Stimulated activated CD4-positive, alpha-beta T cell treated with anti-CD3 and anti-CD28 coated beads, Interleukin-4, amount 100 ng/mL, for 24 hours (primary cell): ENCODE measurements around the gene NR5A2.
"Not testable (repeated sequence)": the region's sequence is repeated elsewhere in the genome, so short reads cannot be mapped to it uniquely, and the experiment has no call there.

Source experiments
- DNase-seq: peaks from one replicate; pipeline ENCODE4 v3.0.0-alpha.2; 2020

Gene NR5A2

GRCh38 chr1:200166411-200166810, 138.9 kb downstream of the NR5A2 start:
- no peak for DNase-seq

GRCh38 chr1:200168926-200169325, 141.4 kb downstream of the NR5A2 start:
- no peak for DNase-seq

GRCh38 chr1:200172311-200172710, 144.8 kb downstream of the NR5A2 start:
- DNase-seq: no peak

- DNase-seq: no peak
Measured at GRCh38 chr1:200173097-200173618, 145.6 kb downstream of the NR5A2 start.

GRCh38 chr1:200174525-200175295, 147.2 kb downstream of the NR5A2 start:
- DNase-seq: no peak

- DNase-seq: no peak
Measured at GRCh38 chr1:200176181-200176580, 148.7 kb downstream of the NR5A2 start.

GRCh38 chr1:200176798-200177197, 149.3 kb downstream of the NR5A2 start:
- no peak for DNase-seq

GRCh38 chr1:200178340-200178739, 150.8 kb downstream of the NR5A2 start:
- no peak for DNase-seq

- DNase-seq: no peak
Measured at GRCh38 chr1:200179126-200179780, 151.7 kb downstream of the NR5A2 start.

GRCh38 chr1:200179781-200180160, 152.3 kb downstream of the NR5A2 start:
- no peak for DNase-seq

GRCh38 chr1:200180821-200181220, 153.3 kb downstream of the NR5A2 start:
- no peak for DNase-seq

- DNase-seq: no peak
Measured at GRCh38 chr1:200181861-200182260, 154.4 kb downstream of the NR5A2 start.

GRCh38 chr1:200182701-200183100, 155.2 kb downstream of the NR5A2 start:
- DNase-seq: no peak

GRCh38 chr1:200183637-200184036, 156.1 kb downstream of the NR5A2 start:
- no peak for DNase-seq

- no peak for DNase-seq
Measured at GRCh38 chr1:200184196-200184595, 156.7 kb downstream of the NR5A2 start.

GRCh38 chr1:200185191-200185590, 157.7 kb downstream of the NR5A2 start:
- DNase-seq: not testable (repeated sequence)

- DNase-seq: not testable (repeated sequence)
Measured at GRCh38 chr1:200187332-200187731, 159.8 kb downstream of the NR5A2 start.

GRCh38 chr1:200191993-200192392, 164.5 kb downstream of the NR5A2 start:
- DNase-seq: no peak

GRCh38 chr1:200194477-200194876, 167.0 kb downstream of the NR5A2 start:
- DNase-seq: no peak

- no peak for DNase-seq
Measured at GRCh38 chr1:200198236-200198635, 170.7 kb downstream of the NR5A2 start.

- no peak for DNase-seq
Measured at GRCh38 chr1:200205216-200205995, 177.9 kb downstream of the NR5A2 start.

- DNase-seq: no peak
Measured at GRCh38 chr1:200206340-200206739, 178.8 kb downstream of the NR5A2 start.

- no peak for DNase-seq
Measured at GRCh38 chr1:200206761-200207160, 179.3 kb downstream of the NR5A2 start.
